ENCODE results near the gene WEE1. TPM values are rescaled to one million over a fixed set of nuclear protein-coding genes. Genes with fewer than 3 reads are reported as not detected.

The WEE1 gene
- total RNA-seq, 1 donor from 2014 or later = 66.6 TPM

DNA sequence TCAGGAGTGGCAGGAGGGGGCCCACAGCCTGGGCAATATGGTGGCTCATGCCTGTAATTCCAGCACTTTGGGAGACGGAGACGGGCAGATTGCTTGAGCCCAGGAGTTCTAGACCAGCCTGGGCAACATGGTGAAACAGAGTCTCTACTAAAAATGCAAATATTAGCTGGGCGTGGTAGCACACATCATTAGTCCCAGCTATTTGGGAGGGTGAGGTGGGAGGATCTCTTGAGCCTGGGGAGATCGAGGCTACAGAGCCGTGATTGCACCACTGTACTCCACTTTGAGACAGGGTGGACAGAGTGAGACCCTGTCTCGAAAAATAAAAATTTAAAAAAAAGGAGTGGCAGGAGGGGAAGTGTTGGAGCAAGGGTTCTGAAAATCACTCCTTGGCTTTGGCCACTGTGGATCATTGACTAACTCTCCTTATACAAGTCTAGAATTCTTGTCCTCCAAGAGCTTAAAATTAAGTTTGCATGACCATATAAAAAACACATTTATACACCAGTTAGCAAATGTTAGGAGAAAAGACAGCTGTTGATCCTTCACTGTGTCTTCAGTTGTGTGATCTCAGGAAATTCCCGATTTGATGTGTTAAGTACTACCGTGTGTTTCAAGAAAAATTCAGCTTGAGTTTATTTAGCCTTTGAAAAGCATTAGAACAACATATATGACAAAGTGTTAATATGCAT, 2.3 kb upstream of the WEE1 start:
- Mint-ChIP-seq H3K4me3 (peak overlapping the region; percentile 90), H3K27me3 (ENCODE audit: low read depth) (no peaks in the 10 kb centered on the region), H3K9me3 (no peaks in the 10 kb centered on the region), H3K27ac (ENCODE audit: unreplicated experiment) (no peak overlapping the region), H3K4me1 (peaks cover 55% of the 10 kb centered on the region), H3K36me3 (ENCODE audit: low read depth) (peaks cover 11% of the 10 kb centered on the region)
- TF ChIP-seq, protein P1, sequence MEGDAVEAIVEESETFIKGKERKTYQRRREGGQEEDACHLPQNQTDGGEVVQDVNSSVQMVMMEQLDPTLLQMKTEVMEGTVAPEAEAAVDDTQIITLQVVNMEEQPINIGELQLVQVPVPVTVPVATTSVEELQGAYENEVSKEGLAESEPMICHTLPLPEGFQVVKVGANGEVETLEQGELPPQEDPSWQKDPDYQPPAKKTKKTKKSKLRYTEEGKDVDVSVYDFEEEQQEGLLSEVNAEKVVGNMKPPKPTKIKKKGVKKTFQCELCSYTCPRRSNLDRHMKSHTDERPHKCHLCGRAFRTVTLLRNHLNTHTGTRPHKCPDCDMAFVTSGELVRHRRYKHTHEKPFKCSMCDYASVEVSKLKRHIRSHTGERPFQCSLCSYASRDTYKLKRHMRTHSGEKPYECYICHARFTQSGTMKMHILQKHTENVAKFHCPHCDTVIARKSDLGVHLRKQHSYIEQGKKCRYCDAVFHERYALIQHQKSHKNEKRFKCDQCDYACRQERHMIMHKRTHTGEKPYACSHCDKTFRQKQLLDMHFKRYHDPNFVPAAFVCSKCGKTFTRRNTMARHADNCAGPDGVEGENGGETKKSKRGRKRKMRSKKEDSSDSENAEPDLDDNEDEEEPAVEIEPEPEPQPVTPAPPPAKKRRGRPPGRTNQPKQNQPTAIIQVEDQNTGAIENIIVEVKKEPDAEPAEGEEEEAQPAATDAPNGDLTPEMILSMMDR (conservative IDR thresholded peaks at IDR 0.05) = no peak
- DNase-seq (ENCODE audit: low read depth, low spot score) = no peak

DNA sequence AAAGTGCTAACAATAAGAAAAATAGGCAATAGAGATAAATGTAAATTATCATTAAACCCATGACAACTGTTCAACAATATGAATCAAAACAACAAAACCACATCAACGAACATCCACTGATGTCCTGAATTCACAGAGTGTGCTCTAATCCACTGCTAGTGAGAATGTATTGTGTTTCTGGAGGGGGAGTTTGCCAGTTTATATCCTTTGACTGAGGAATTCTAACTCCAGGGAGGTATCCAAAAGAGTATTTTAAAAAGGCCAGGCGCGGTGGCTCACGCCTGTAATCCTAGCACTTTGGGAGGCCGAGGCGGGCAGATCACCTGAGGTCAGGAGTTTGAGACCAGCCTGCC, 1.7 kb upstream of the WEE1 start:
- no peaks in the 10 kb centered on the region for H3K27me3 Mint-ChIP-seq (ENCODE audit: low read depth)

DNA sequence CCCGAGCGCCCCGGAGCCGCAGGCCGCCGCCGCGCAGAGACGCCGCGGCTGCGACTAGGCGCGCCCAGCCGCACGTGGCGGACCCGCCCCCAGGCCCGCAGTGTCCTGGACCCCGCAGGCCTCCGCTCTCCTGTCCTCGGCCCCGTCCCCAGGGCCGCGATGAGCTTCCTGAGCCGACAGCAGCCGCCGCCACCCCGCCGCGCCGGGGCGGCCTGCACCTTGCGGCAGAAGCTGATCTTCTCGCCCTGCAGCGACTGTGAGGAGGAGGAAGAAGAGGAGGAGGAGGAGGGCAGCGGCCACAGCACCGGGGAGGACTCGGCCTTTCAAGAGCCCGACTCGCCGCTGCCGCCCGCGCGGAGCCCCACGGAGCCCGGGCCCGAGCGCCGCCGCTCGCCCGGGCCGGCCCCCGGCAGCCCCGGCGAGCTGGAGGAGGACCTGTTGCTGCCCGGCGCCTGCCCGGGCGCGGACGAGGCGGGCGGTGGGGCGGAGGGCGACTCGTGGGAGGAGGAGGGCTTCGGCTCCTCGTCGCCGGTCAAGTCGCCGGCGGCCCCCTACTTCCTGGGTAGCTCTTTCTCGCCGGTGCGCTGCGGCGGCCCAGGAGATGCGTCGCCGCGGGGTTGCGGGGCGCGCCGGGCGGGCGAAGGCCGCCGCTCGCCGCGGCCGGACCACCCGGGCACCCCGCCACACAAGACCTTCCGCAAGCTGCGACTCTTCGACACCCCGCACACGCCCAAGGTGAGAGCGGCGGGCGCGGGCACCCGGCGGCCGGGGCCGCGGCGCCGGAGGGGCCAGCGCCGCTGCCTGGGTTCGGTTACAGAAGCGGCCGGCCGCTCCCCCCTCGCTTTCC, 528 bp downstream of the WEE1 start:
- TF ChIP-seq, protein P1 (conservative IDR thresholded peaks at IDR 0.05) = no peak
- H3K36me3 Mint-ChIP-seq (ENCODE audit: low read depth) = peaks cover 21% of the 10 kb centered on the region
- H3K27ac Mint-ChIP-seq (ENCODE audit: unreplicated experiment) = peak overlapping the region; percentile 96
- no peaks in the 10 kb centered on the region for H3K9me3 Mint-ChIP-seq
- H3K4me1 Mint-ChIP-seq = peaks cover 55% of the 10 kb centered on the region
- DNase-seq (ENCODE audit: low read depth, low spot score) = peak; percentile 18
- no peaks in the 10 kb centered on the region for H3K27me3 Mint-ChIP-seq (ENCODE audit: low read depth)
- H3K4me3 Mint-ChIP-seq = peak overlapping the region; percentile 93

More for the DNA sequence above, 1.7 kb upstream of the WEE1 start:
- Mint-ChIP-seq H3K9me3 (no peaks in the 10 kb centered on the region), H3K4me3 (peak overlapping the region; percentile 90), H3K27ac (ENCODE audit: unreplicated experiment) (no peak overlapping the region), H3K4me1 (peaks cover 55% of the 10 kb centered on the region), H3K36me3 (ENCODE audit: low read depth) (peaks cover 13% of the 10 kb centered on the region)
- TF ChIP-seq, protein P1 (conservative IDR thresholded peaks at IDR 0.05) = no peak
- no peak for DNase-seq (ENCODE audit: low read depth, low spot score)

DNA sequence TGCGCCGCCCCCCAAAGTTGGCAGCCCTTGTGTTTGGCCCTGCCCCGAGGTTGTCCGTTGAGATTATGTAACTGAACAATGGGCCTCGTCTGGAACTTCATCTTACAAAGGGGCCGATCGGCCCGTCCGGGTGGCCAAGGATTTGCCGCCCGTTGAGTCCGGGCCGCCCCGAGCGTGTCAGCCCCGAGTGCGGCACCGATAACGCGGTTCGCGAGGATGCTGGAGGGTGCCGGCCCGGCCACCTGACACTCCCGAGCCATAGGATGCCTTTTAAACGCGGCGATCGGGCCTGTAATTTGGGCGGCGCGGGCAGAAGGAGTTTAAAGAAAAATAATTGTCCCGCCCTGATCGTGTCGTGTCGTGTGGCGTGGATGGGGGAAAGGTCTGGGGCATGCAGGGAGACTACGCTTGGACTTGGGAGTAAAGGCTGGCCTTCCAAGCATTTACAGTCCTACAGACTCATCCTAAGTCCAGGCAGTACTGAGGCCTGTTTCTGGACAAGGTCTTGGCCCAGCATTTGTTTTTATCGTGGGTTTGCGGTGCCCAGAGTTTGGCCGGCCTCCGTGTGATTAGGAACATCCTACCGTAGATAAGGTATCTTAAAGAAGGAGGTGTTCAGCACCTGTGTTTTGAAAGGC, 1.3 kb downstream of the WEE1 start:
- Mint-ChIP-seq H3K27ac (ENCODE audit: unreplicated experiment) (peak overlapping the region; percentile 96), H3K4me1 (peaks cover 52% of the 10 kb centered on the region), H3K4me3 (peak overlapping the region; percentile 93), H3K36me3 (ENCODE audit: low read depth) (peaks cover 26% of the 10 kb centered on the region), H3K27me3 (ENCODE audit: low read depth) (no peaks in the 10 kb centered on the region), H3K9me3 (no peaks in the 10 kb centered on the region)
- DNase-seq (ENCODE audit: low read depth, low spot score) = no peak
- TF ChIP-seq, protein P1 (conservative IDR thresholded peaks at IDR 0.05) = no peak

Data from neural crest cell (in vitro differentiated cells).